ENCODE measurements around the gene PRLR.

DNA sequence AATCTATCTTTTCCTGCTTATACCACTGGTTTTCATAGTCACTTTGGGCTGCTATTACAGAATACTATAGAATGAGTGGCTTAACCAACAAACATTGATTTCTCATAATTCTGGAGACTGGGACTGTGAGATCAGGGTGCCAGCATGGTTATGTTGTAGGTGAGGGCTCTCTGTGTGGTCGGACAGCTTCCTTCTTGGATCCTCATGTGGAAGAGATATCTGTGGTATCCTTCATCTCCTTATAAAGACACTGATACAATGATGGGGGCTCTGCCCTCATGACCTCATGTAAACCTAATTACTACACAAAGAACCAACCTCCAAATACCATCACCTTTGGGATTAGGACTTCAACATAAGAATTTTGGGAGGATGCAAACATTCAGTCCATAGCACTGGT is 13.9 kb upstream of the PRLR start:
- TF ChIP-seq, protein P1, sequence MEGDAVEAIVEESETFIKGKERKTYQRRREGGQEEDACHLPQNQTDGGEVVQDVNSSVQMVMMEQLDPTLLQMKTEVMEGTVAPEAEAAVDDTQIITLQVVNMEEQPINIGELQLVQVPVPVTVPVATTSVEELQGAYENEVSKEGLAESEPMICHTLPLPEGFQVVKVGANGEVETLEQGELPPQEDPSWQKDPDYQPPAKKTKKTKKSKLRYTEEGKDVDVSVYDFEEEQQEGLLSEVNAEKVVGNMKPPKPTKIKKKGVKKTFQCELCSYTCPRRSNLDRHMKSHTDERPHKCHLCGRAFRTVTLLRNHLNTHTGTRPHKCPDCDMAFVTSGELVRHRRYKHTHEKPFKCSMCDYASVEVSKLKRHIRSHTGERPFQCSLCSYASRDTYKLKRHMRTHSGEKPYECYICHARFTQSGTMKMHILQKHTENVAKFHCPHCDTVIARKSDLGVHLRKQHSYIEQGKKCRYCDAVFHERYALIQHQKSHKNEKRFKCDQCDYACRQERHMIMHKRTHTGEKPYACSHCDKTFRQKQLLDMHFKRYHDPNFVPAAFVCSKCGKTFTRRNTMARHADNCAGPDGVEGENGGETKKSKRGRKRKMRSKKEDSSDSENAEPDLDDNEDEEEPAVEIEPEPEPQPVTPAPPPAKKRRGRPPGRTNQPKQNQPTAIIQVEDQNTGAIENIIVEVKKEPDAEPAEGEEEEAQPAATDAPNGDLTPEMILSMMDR (conservative IDR thresholded peaks at IDR 0.05), result no peak
- TF ChIP-seq ZFX (IDR thresholded peaks at IDR 0.05), result no peak

Measured in C4-2B (cell line).